Thoracic aorta (tissue), 2 donors: Measurements from ENCODE around the gene ITGA2B. TPM values are rescaled to one million over a fixed set of nuclear protein-coding genes. Genes with fewer than 3 reads are reported as not detected.
A peak's percentile ranks its signal among the peaks of the same experiment; 100 is the strongest.

ENCODE experiments used
- ATAC-seq: fragments of 150-250 bp; one replicate; pipeline ENCODE4 v1.8.0; 2017; ENCODE audit warnings: low read depth; ENCODE audit not compliant: insufficient number of reproducible peaks, low FRiP score
- DNase-seq: peaks from one replicate; pipeline ENCODE4 v3.0.0-alpha.2; 2020; ENCODE audit warnings: low spot score
- H3K27ac ChIP-seq, 2 donors: fragments of 200-600 bp; sonication (generic); 1 replicate in 1 of 2; 2 replicates in 1 of 2; pipeline ENCODE4 v1.5.1; 2016; ENCODE audit warnings: mild to moderate bottlenecking in 2 of 2, moderate library complexity in 2 of 2
- H3K27me3 ChIP-seq: fragments of 200-600 bp; sonication (generic); replicated peaks from 2 replicates; pipeline ENCODE4 v1.6.0; 2016; ENCODE audit warnings: mild to moderate bottlenecking; ENCODE audit not compliant: insufficient read depth
- H3K36me3 ChIP-seq: fragments of 200-600 bp; sonication (generic); one replicate; pipeline ENCODE4 v1.5.1; 2016
- H3K4me1 ChIP-seq, 2 donors: fragments of 200-600 bp; sonication (generic); 1 replicate in 1 of 2; 2 replicates in 1 of 2; pipeline versions ENCODE4 v1.5.1 to v1.6.0; 2016; ENCODE audit warnings: low read depth in 2 of 2, mild to moderate bottlenecking in 1 of 2; ENCODE audit not compliant: control insufficient read depth in 1 of 2
- H3K4me3 ChIP-seq: fragments of 200-600 bp; sonication (generic); 2 replicates; pipeline ENCODE4 v1.5.1; 2016; ENCODE audit warnings: mild to moderate bottlenecking
- H3K9me3 ChIP-seq: fragments of 200-600 bp; sonication (generic); 2 replicates; pipeline ENCODE4 v1.5.1; 2016
- CTCF ChIP-seq: fragments of 200-600 bp; sonication (generic); IDR thresholded peaks from one replicate; pipeline ENCODE4 v1.5.1; 2019; ENCODE audit warnings: antibody characterized with exemption
- total RNA-seq, 2 donors: library from RNA; depleted of rRNA; stranded (reverse); fragments of >200 nt; gene quantifications; one replicate each; pipeline versions ENCODE4 v1.1.0 to v1.2.3, GENCODE V29; 2016

The ITGA2B gene
- total RNA-seq, 2 donors from 2014 or later = 0.28 to 3.4 TPM

GRCh38 chr17:44384281-44384822 is 5.1 kb downstream of the ITGA2B start:
- Histone ChIP-seq H3K4me1 (peaks cover 0 to 19% of the 10 kb centered on the region in 2 donors), H3K4me3 (peak overlapping the region; percentile 72), H3K27me3 (no peaks in the 10 kb centered on the region), H3K36me3 (no peaks in the 10 kb centered on the region), H3K27ac (no peak overlapping the region), H3K9me3 (no peaks in the 10 kb centered on the region)
- DNase-seq = no peak
- ATAC-seq = no peak
- no peak for TF ChIP-seq CTCF

- no peaks in the 10 kb centered on the region for H3K36me3 ChIP-seq
- H3K27me3 ChIP-seq = no peaks in the 10 kb centered on the region
- no peak for TF ChIP-seq CTCF
- no peak for DNase-seq
- H3K4me1 ChIP-seq = peaks cover 0 to 19% of the 10 kb centered on the region in 2 donors
- H3K27ac ChIP-seq = no peak overlapping the region
- ATAC-seq = no peak
- H3K9me3 ChIP-seq = no peaks in the 10 kb centered on the region
- no peak overlapping the region for H3K4me3 ChIP-seq
Observed at GRCh38 chr17:44383861-44384260, 5.6 kb downstream of the ITGA2B start.

GRCh38 chr17:44383363-44383762 is 6.1 kb downstream of the ITGA2B start:
- TF ChIP-seq CTCF = no peak
- no peak for ATAC-seq
- Histone ChIP-seq H3K4me1 (peaks cover 0 to 19% of the 10 kb centered on the region in 2 donors), H3K9me3 (no peaks in the 10 kb centered on the region), H3K27me3 (no peaks in the 10 kb centered on the region), H3K36me3 (no peaks in the 10 kb centered on the region), H3K4me3 (no peak overlapping the region), H3K27ac (no peak overlapping the region)
- DNase-seq = no peak

- no peak for TF ChIP-seq CTCF
- no peak overlapping the region for H3K27ac ChIP-seq
- no peaks in the 10 kb centered on the region for H3K36me3 ChIP-seq
- no peaks in the 10 kb centered on the region for H3K9me3 ChIP-seq
- ATAC-seq (no peak), DNase-seq (no peak)
- peaks cover 0 to 19% of the 10 kb centered on the region in 2 donors for H3K4me1 ChIP-seq
- H3K4me3 ChIP-seq = no peak overlapping the region
- no peaks in the 10 kb centered on the region for H3K27me3 ChIP-seq
Observed at GRCh38 chr17:44382917-44383316, 6.5 kb downstream of the ITGA2B start.

- Histone ChIP-seq H3K27ac (no peak overlapping the region), H3K27me3 (no peaks in the 10 kb centered on the region), H3K9me3 (no peaks in the 10 kb centered on the region), H3K4me1 (peaks cover 0 to 19% of the 10 kb centered on the region in 2 donors), H3K36me3 (no peaks in the 10 kb centered on the region), H3K4me3 (no peak overlapping the region)
- no peak for ATAC-seq
- TF ChIP-seq CTCF = no peak
- DNase-seq = no peak
Observed at GRCh38 chr17:44381810-44382305, 7.6 kb downstream of the ITGA2B start.
